Epidermal melanocyte (primary cell): ENCODE measurements around the gene NFXL1.
"Not testable (repeated sequence)": the region's sequence is repeated elsewhere in the genome, so short reads cannot be mapped to it uniquely, and the experiment has no call there.

Source experiments
- DNase-seq: peaks from one replicate; pipeline ENCODE4 v3.0.0; 2011; ENCODE audit warnings: low spot score; ENCODE audit not compliant: insufficient read length

The NFXL1 gene

DNA sequence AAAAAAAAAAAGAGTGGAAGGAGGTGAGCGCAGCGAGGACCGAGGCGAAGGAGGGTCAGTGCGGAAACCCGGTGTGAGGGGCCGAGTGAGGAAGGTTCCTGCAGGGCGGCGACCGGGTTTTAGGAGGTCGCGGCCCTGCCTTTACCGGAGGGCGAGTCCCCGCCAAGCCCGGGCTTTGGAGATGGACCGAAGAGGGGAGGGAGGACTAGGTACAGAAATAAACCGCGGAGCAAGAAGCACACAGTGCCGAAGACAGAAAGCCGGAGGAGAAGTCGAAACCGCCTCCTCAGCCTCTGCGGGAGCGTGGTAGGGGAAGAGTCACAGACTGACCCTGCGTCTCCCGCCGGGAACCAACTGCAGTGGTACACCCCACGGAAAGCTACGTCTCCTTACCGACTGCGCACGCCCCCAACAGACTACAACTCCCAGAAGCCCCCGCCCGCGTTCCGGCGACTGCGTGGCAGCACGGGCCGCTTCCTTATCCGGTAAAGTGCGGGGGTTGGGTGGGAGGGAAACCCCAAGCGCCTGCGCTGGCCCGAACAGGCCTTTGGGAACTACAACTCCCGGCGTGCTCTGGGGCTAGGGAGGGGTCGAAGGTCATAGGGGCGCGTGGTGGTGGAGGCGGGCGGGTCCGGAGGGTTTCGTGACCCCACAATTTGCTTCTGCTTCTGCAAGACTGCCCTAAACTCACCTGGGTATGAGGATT is at the start of gene NFXL1:
NFXL1 (minus strand) TSS at position 364 of the 706 bp plus-strand sequence. CDS start 380 bp downstream, outside the sequence.
- peak; percentile 81 for DNase-seq

DNA sequence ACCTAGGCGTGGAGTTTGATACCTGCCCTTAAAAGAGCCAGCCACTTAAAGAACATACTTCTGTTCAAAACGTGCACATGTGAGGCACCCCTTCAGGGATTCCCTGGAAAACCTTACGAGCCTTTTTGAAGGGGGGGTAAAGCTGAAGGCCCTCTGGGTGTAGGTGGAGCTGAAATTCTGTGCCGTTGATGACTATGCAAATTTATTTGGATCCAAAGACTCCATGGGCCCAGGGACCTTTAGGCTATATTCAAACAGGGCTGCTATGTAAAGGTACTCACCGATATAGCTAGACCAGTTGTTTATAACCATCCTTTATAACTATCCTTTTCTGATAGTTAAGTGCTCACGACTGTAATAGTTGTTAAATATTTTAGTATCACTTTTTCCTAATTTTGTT is 40.3 kb upstream of the NFXL1 start:
- no peak for DNase-seq

DNA sequence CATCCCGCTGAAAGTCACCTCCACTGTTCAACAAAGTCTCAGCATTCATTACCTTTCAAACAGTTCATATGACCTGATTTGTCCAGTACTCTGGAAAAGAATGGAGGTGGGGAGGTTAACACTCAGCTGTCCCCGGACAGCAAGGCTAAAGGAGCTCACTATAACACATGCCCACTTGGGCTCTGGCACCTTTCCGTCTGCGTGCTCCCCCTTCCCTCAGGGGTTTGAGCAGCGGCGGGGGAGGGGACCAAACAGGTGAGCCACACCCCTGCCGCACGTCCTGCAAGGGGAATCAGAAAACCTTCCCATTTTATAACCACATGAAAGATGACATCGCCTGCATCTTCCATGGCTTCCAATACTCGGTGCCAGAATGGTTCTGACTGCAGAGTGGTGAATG is 39.9 kb upstream of the NFXL1 start:
- no peak for DNase-seq

DNA sequence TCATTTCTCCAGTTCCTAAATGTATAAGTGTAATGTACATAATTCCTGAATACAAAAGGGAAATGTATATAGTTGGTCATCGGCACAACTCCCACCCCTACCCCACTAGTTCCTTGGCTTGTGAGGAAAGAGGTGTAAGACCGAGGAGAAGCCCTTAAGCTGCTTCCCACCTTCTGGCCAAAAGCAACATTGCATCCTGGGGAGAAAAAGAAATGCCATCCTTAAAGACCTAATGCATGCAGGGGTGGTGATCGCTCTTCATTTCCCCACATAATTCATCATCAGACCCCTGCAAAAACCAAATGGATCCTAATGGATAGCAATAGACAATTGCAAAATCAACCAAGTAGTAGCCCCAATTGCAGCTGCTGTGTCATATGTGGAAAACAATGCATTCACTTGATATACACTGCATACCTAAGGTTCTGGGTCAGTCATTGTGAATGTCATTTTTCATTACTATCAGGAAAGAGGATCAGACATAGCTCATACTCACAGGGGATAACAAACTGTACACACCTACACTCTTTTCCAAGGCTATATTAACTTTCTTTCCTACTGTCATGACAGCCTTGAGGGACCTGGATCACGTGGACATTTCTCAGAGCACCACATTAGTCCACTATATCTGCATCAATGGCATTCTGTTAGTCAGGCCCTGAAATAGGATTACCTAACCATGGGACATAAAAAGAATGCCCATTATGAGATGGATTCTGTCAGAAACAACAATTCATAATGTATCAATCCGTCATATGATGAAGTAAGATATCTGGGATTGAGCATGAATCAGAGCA is 31.7 kb upstream of the NFXL1 start:
- DNase-seq: no peak

DNA sequence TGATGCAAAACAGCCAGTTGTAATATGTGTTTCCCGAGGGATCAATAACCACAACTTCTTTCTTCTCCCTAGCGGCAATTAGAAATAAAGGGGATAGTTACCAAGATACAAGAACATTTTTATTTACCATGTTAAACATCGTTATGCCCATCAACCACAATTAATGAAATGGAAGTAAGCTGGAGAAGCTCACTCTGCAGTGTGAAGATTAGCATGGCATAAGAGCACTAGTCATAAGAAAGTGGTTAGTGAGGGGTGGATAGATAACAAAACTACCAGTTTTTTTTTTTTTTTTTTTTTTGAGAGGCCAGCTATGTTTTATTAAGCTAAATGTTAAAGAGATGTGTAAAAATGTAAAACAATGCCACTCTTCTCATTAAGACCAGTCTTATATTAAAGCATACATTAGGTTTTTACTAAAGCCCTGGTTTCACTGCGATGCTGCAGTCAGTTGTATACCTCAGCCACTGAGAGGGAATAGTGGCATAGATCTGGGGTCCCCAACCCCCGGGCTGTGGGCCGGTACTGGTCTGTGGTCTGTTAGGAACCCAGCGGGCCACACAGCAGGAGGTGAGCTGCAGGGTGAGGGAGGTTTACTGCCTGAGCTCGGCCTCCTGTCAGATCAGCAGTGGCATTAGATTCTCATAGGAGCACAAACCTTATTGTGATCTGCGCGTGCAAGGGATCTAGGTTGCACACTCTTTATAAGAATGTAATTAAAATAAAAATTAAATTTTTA is 27.9 kb upstream of the NFXL1 start:
- no peak for DNase-seq

GRCh38 chr4:47939456-47939855 is 25.1 kb upstream of the NFXL1 start:
- no peak for DNase-seq

GRCh38 chr4:47936336-47936735 is 22.0 kb upstream of the NFXL1 start:
- no peak for DNase-seq

- DNase-seq: no peak
Observed at GRCh38 chr4:47933840-47934239, 19.5 kb upstream of the NFXL1 start.

DNA sequence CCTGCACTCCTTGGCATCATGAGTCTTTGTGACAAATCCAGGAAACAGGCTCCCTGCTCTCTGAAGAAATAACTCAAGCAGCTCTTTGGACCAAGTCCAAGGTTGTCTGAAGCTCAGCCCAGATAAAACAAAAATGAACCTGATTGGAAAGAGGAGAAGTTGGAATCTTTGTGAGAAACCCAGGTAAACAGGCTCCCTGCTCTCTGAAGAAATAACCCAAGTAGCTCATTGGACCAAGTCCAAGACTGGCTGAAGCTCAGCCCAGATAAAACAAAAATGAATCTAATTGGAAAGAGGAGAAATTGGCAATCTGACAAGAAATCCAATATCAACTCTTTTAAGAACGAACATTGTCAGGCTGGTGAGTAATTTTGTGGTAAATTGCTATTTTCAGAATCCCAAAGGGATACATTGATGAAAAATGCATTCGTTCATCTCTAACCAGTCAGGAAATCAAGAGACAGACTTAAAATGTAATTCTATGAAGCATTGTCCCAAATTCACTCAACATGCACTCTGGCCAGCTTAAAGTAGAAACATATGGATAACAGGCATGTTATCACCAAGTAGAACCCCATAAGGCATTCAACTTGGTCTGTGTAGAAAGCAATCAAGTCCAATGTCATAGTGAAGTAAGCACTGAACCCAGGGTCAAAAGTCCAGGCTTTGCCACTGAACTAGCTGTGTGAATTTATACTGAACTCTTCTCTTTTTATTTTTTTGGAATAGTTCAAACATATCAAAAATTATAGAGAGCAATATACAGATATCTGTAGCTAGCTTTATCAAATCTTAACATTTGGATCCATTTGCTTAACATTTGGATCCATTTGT is 16.8 kb upstream of the NFXL1 start:
- no peak for DNase-seq

DNA sequence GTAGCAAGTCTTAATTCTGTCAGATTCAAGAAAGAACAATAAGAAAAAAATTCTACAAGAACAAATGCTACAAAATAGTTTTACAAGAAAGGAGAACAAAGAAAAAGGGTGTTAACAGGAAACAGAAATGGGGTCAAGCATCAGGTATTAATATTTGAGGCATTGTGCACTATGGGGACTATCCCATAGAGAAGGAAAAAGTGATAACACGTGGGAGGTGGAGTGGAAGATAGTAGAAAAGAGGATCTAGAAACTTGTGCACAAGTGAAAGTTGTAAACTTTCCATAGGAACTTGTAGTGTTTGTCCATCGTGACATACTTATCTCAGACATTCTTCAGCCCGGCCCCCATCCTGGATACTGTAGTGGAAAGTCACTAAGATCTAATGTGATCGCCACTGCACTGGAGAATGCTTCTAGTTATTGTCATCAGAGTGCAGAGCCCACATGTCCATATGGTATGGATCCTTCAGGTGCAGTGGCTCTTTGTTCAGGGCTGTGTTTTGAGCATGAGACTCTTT is 15.4 kb upstream of the NFXL1 start:
- DNase-seq: no peak

DNA sequence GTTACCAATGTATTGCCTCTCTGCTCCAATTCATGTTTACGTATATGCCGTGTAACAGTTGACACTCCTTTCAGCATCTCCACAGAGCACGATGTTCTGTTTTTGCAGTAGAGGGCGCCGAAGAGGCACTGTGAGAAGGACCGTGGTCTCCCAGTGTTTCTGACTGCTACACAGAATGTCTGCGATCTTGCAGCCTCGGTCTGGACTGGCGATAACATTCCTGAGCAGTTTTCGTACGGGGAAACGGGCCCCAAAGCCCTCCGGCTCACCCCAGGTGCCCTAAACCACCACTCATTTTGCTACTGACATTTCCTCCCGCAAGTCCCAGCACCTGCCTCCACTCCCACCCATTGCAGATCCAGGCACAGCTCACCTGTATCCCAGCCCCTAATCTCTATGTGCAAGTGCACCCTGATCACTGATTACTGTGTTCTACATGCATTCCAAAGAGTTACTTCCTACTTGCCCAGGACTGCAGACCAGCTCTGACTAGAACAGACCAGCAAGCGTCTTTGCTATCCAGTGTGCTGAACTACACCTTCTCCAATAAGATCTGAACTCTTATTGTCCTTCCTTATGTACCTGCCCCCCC is 12.4 kb upstream of the NFXL1 start:
- DNase-seq: peak; percentile 56

DNA sequence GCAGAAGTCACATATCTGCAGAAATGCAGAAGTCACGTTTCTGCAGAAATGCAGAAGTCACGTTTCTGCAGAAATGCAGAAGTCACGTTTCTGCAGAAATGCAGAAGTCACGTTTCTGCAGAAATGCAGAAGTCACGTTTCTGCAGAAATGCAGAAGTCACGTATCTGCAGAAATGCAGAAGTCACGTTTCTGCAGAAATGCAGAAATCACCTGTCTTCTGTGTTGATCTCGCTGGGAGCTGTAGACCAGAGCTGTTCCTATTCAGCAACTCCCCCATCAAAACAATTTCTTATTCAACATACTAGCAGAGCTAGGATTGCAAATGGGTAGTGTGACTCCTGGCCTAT is 8.9 kb upstream of the NFXL1 start:
- DNase-seq: not testable (repeated sequence)

- not testable (repeated sequence) for DNase-seq
Observed at GRCh38 chr4:47922436-47923260, 8.3 kb upstream of the NFXL1 start.

DNA sequence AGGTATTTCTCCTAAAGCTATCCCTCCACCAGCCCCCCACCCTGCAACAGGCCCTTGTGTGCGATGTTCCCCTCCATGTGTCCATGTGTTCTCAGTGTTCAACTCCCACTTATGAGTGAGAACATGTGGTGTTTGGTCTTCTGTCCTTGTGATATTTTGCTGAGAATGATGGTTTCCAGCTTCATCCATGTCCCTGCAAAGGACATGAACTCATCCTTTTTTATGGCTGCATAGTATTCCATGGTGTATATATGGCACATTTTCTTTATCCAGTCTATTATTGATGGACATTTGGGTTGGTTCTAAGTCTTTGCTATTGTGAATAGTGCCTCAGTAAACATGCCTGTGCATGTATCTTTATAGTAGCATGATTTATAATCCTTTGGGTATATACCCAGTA is 2.8 kb upstream of the NFXL1 start:
- not testable (repeated sequence) for DNase-seq

DNA sequence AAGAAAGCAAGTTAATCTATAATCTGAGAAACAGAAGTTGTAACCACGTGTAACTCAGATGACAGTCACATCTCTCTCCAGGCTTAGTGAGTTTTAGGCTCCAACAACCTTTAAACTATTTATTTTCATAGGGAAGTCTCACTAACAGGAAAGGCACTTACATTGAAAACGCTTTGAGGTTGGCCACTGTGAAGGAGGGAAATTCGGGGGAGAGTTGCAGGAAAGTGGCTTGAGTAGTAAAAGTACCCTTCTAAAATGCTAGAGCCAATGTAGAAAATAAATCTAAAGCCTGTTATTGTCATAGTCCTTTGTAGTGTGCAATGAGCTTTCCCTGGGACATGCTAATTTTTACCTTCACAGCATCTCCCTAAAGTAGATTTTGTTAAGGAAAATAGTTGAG is 995 bp upstream of the NFXL1 start:
- no peak for DNase-seq

DNA sequence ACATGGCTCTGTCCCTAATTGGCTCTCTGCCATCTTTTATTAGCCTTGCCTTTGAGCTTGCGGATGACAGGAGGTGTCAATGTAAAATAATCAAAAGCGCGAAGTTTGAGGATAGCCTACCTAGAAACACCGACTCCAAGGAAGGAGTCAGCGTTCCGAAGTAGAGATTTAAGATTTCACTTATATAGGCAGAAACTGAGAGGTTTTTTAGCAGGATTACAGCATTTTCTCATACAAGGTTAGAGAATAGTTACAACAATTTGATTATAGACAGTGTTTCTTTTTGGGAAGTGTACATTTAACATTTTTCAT is 499 bp upstream of the NFXL1 start:
- DNase-seq: no peak

DNA sequence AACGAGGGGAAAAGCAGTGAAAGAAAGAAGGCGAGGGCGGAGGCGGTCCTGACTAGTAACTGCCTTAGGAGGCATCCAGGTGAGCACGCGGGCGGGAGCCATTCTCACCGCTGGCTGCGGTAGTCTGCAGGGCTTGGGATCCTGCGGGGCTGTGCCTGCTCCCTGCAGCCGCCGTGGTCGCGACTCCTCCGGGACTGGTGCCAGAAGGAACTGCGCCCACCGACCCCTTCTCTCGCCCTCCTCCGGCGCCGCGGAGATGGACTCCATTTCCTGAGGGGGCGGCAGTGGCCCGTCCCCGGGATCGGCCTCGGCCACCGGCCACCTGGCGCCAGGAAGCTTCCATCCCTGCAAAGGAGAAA is 543 bp downstream of the NFXL1 start:
- no peak for DNase-seq

DNA sequence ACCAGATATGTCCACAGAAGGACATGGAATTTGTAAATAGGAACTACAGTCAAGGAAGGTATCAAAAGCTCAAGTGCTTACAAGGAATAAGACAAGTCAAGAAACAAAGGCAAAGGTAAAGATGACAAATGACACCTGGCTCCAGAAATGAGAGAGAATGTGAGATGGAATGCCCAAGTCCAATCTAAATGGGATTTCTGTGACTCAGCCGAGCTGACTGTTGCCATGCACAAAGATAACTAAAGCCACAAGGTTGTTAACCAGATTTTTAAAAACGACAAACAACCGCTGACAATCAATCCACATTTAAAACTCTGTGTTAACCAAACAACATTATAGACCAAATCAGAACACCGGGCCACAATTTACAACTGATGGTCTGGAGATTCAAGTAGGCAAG is 1.1 kb downstream of the NFXL1 start:
- no peak for DNase-seq

GRCh38 chr4:47907089-47907646 is 7.2 kb downstream of the NFXL1 start:
- no peak for DNase-seq

- no peak for DNase-seq
Observed at GRCh38 chr4:47899639-47900038, 14.7 kb downstream of the NFXL1 start.
